HepG2 (cell line): Measurements from ENCODE around the gene INSR.

Experiments used
- TARDBP ChIP-seq: sonication (generic); formaldehyde crosslinking; IDR thresholded peaks from 2 replicates; pipeline ENCODE4 v1.8.0; 2022; ENCODE audit warnings: mild to moderate bottlenecking, missing genetic modification reagents
- ZNF274 ChIP-seq: sonication (generic); formaldehyde crosslinking; IDR thresholded peaks from 2 replicates; pipeline ENCODE4 v1.5.1; 2020; ENCODE audit warnings: mild to moderate bottlenecking, missing genetic modification reagents

GRCh38 chr19:7328647-7329046 lies 34.4 kb upstream of the INSR start:
- TF ChIP-seq TARDBP (CRISPR knock-in tag) (no peak), ZNF274 (no peak)
